UCSD-AML1 (cell line): ENCODE results near the gene CNEP1R1.
A peak's percentile ranks its signal among the peaks of the same experiment; 100 is the strongest.

ENCODE experiments used
- DNase-seq: peaks from one replicate; lab custom pipeline; 2025; ENCODE audit not compliant: unreplicated experiment; lab: John Stamatoyannopoulos, UW

Gene CNEP1R1

GRCh38 chr16:50015631-50016030 is 9.4 kb upstream of the CNEP1R1 start:
- no peak for DNase-seq

GRCh38 chr16:50017553-50017952 is 7.5 kb upstream of the CNEP1R1 start:
- no peak for DNase-seq

- no peak for DNase-seq
Observed at GRCh38 chr16:50021544-50021943, 3.5 kb upstream of the CNEP1R1 start.

GRCh38 chr16:50023641-50024040 is 1.4 kb upstream of the CNEP1R1 start:
- no peak for DNase-seq

- no peak for DNase-seq
Observed at GRCh38 chr16:50024207-50024606, 818 bp upstream of the CNEP1R1 start.

GRCh38 chr16:50025537-50025931 is 509 bp downstream of the CNEP1R1 start:
- DNase-seq, result peak; percentile 57

GRCh38 chr16:50027829-50028228 is 2.8 kb downstream of the CNEP1R1 start:
- DNase-seq, result no peak

GRCh38 chr16:50035468-50035992 is 10.5 kb downstream of the CNEP1R1 start:
- DNase-seq, result no peak

- DNase-seq, result no peak
Observed at GRCh38 chr16:50036426-50036825, 11.4 kb downstream of the CNEP1R1 start.

- DNase-seq, result no peak
Observed at GRCh38 chr16:50037662-50038220, 12.7 kb downstream of the CNEP1R1 start.

- DNase-seq, result no peak
Observed at GRCh38 chr16:50038286-50038685, 13.3 kb downstream of the CNEP1R1 start.

- peak; percentile 67 for DNase-seq
Observed at GRCh38 chr16:50038756-50039529, 13.9 kb downstream of the CNEP1R1 start.

GRCh38 chr16:50040018-50040417 is 15.0 kb downstream of the CNEP1R1 start:
- no peak for DNase-seq

GRCh38 chr16:50040710-50041109 is 15.7 kb downstream of the CNEP1R1 start:
- DNase-seq, result no peak

- DNase-seq, result no peak
Observed at GRCh38 chr16:50043358-50043757, 18.3 kb downstream of the CNEP1R1 start.

GRCh38 chr16:50045412-50045811 is 20.4 kb downstream of the CNEP1R1 start:
- no peak for DNase-seq

GRCh38 chr16:50046853-50047252 is 21.8 kb downstream of the CNEP1R1 start:
- no peak for DNase-seq

- no peak for DNase-seq
Observed at GRCh38 chr16:50047864-50048263, 22.8 kb downstream of the CNEP1R1 start.

- no peak for DNase-seq
Observed at GRCh38 chr16:50050802-50051201, 25.8 kb downstream of the CNEP1R1 start.

GRCh38 chr16:50056226-50056625 is 31.2 kb downstream of the CNEP1R1 start:
- DNase-seq, result no peak

- no peak for DNase-seq
Observed at GRCh38 chr16:50058091-50058771, 33.2 kb downstream of the CNEP1R1 start.

GRCh38 chr16:50059111-50059510 is 34.1 kb downstream of the CNEP1R1 start:
- DNase-seq, result no peak
